HCT116 (cell line): Measurements from ENCODE around the gene TSPO. TPM values are rescaled to one million over a fixed set of nuclear protein-coding genes. Genes with fewer than 3 reads are reported as not detected.

ENCODE experiments used
- ATAC-seq: fragments of 200-7000 bp; cut with Tn5 transposase; 2 replicates; pipeline ENCODE4 v1.9.1; 2020; ENCODE audit warnings: mild to moderate bottlenecking, moderate library complexity
- BruUV-seq: library from RNA; stranded (reverse); fragments of 400-500 nt; replicated peaks from 2 replicates; lab custom pipeline; 2021; lab: Mats Ljungman, UMichigan
- CTCF ChIA-PET: fragments of 300-600 bp; sonication (Branson Sonifier 250); formaldehyde crosslinking; loops from one replicate; lab custom pipeline; 2021; ENCODE audit warnings: antibody characterized with exemption; lab: Charles Lee
- POLR2A ChIA-PET: fragments of 300-600, 350-600 bp; sonication (Branson Sonifier 250); formaldehyde crosslinking; loops from one replicate; lab custom pipeline; 2021; ENCODE audit warnings: antibody characterized with exemption; lab: Charles Lee
- RAD21 ChIA-PET, 2 experiments: fragments of 300-600 bp; sonication (Branson Sonifier 250); formaldehyde crosslinking; loops; one replicate each; lab custom pipeline; 2023; ENCODE audit warnings: low total read pairs in 2 of 2; ENCODE audit not compliant: uncharacterized antibody in 2 of 2, unreplicated experiment in 2 of 2, low non-redundant PET in 1 of 2; lab: Charles Lee
- DNase-seq: peaks from one replicate; pipeline ENCODE4 v3.0.0-alpha.2; 2010; ENCODE audit warnings: low read depth, low spot score
- H2AFZ ChIP-seq: fragments of 200-600 bp; shearing (Covaris generic), sonication (generic); 2 replicates; pipeline ENCODE4 v1.6.1; 2017; ENCODE audit warnings: low read depth, mixed run types, mixed read lengths, antibody characterized with exemption, low read length; ENCODE audit not compliant: poor library complexity, severe bottlenecking
- H3K27ac ChIP-seq: 2 replicates; pipeline ENCODE4 v1.5.1; 2012; ENCODE audit warnings: low read depth, low read length
- H3K27me3 ChIP-seq: fragments of 200-600 bp; sonication (generic); 2 replicates; pipeline ENCODE4 v1.6.1; 2016; ENCODE audit warnings: mixed run types, low read length, mixed read lengths; ENCODE audit not compliant: insufficient read depth
- H3K36me3 ChIP-seq, 2 experiments: fragments of 200-500 bp in 1 of 2; fragments of 200-600 bp in 1 of 2; sonication (Bioruptor generic) in 1 of 2; sonication (generic) in 1 of 2; 2 replicates each; pipeline versions ENCODE4 v1.5.1 to v1.6.1; 2014 to 2016; ENCODE audit warnings: low read length in 2 of 2, inconsistent platforms in 1 of 2, mixed read lengths in 1 of 2, mixed run types in 1 of 2; ENCODE audit not compliant: insufficient read depth in 2 of 2, control insufficient read depth in 1 of 2
- H3K4me1 ChIP-seq, 2 experiments: fragments of 200-600 bp in 1 of 2; sonication (generic) in 1 of 2; 2 replicates each; pipeline versions ENCODE4 v1.5.1 to v1.6.1; 2012 to 2017; ENCODE audit warnings: low read length in 2 of 2, inconsistent platforms in 1 of 2, mild to moderate bottlenecking in 1 of 2, mixed read lengths in 1 of 2, mixed run types in 1 of 2, moderate library complexity in 1 of 2; ENCODE audit not compliant: insufficient read depth in 2 of 2, control insufficient read depth in 1 of 2
- H3K4me2 ChIP-seq: fragments of 200-600 bp; sonication (generic); 2 replicates; pipeline ENCODE4 v1.6.1; 2017; ENCODE audit warnings: mixed run types, low read length, mixed read lengths
- H3K4me3 ChIP-seq, 2 experiments: fragments of 200-600 bp in 1 of 2; sonication (generic) in 1 of 2; replicated peaks in 1 of 2; 2 replicates each; pipeline ENCODE4 v1.5.1; 2011 to 2016; ENCODE audit warnings: low read length in 2 of 2, control low read depth in 1 of 2, low read depth in 1 of 2, mild to moderate bottlenecking in 1 of 2, mixed read lengths in 1 of 2, mixed run types in 1 of 2
- H3K79me2 ChIP-seq: fragments of 200-600 bp; sonication (generic); 2 replicates; pipeline ENCODE4 v1.6.1; 2017; ENCODE audit warnings: mild to moderate bottlenecking, mixed run types, low read length, moderate library complexity, mixed read lengths; ENCODE audit not compliant: insufficient read depth
- H3K9ac ChIP-seq: fragments of 200-600 bp; sonication (generic); 2 replicates; pipeline ENCODE4 v1.6.1; 2016; ENCODE audit warnings: low read length, mixed read lengths
- H3K9me2 ChIP-seq: fragments of 200-600 bp; sonication (generic), shearing (Covaris generic); 2 replicates; pipeline ENCODE4 v1.6.1; 2017; ENCODE audit warnings: mixed run types, mild to moderate bottlenecking, moderate library complexity; ENCODE audit not compliant: insufficient read depth
- H3K9me3 ChIP-seq, 2 experiments: fragments of 200-500 bp in 1 of 2; fragments of 200-600 bp in 1 of 2; sonication (Bioruptor generic) in 1 of 2; sonication (generic) in 1 of 2; 2 replicates each; pipeline ENCODE4 v1.6.1; 2014 to 2017; ENCODE audit warnings: low read length in 2 of 2, mixed read lengths in 2 of 2, inconsistent platforms in 1 of 2, low read depth in 1 of 2, mild to moderate bottlenecking in 1 of 2, mixed run types in 1 of 2, moderate library complexity in 1 of 2; ENCODE audit not compliant: control insufficient read depth in 1 of 2, insufficient read depth in 1 of 2
- H4K20me1 ChIP-seq: fragments of 200-600 bp; sonication (generic), shearing (Covaris generic); 2 replicates; pipeline ENCODE4 v1.6.1; 2017; ENCODE audit warnings: mixed run types, mild to moderate bottlenecking, moderate library complexity; ENCODE audit not compliant: insufficient read depth
- CBX3 ChIP-seq: IDR thresholded peaks from 2 replicates; pipeline ENCODE4 v1.6.1; 2012; ENCODE audit warnings: low read depth
- EZH2 ChIP-seq: fragments of 200-600 bp; sonication (generic); IDR thresholded peaks from 2 replicates; pipeline ENCODE4 v1.6.1; 2017; ENCODE audit warnings: antibody characterized with exemption, mixed run types
- EZH2phosphoT487 ChIP-seq: fragments of 200-600 bp; IDR thresholded peaks from 2 replicates; pipeline ENCODE4 v1.6.1; 2018; ENCODE audit warnings: antibody characterized with exemption, borderline replicate concordance
- SIN3A ChIP-seq: IDR thresholded peaks from 2 replicates; pipeline ENCODE4 v1.6.1; 2012; ENCODE audit warnings: low read depth
- YY1 ChIP-seq: IDR thresholded peaks from 2 replicates; pipeline ENCODE4 v1.6.1; 2011; ENCODE audit warnings: low read length, low read depth, moderate library complexity, mild to moderate bottlenecking; ENCODE audit not compliant: insufficient replicate concordance; ENCODE audit errors: extremely low read depth
- ZBTB33 ChIP-seq: IDR thresholded peaks from 2 replicates; pipeline ENCODE4 v1.6.1; 2011; ENCODE audit warnings: mild to moderate bottlenecking, low read length, moderate library complexity; ENCODE audit not compliant: insufficient replicate concordance; ENCODE audit errors: extremely low read depth
- ZFX ChIP-seq: fragments of 450-650 bp; IDR thresholded peaks from 2 replicates; pipeline ENCODE4 v1.6.1; 2017
- intact Hi-C: fragments of 100-400 bp; cut with micrococcal nuclease; formaldehyde crosslinking; loops from 2 replicates; pipeline ENCODE4 v1.10.0; 2022
- total RNA-seq: library from RNA; stranded (reverse); gene quantifications from one replicate; pipeline ENCODE4 v1.2.1, GENCODE V29; 2021; ENCODE audit not compliant: unreplicated experiment
- TF ChIP-seq, protein P1 (sequence below): IDR thresholded peaks from 2 replicates; pipeline ENCODE4 v1.6.1; 2012
- TF ChIP-seq, protein P2 (sequence below), 3 experiments: fragments of 200-600 bp in 1 of 3; sonication (generic) in 1 of 3; IDR thresholded peaks in 2 of 3; conservative IDR thresholded peaks in 1 of 3; 2 replicates each; pipeline ENCODE4 v1.5.1; 2012 to 2017; ENCODE audit warnings: low read depth in 2 of 3, low read length in 2 of 3, antibody characterized with exemption in 1 of 3, borderline replicate concordance in 1 of 3, control low read depth in 1 of 3, mild to moderate bottlenecking in 1 of 3, mixed read lengths in 1 of 3, mixed run types in 1 of 3, moderate library complexity in 1 of 3; ENCODE audit not compliant: insufficient read depth in 1 of 3
- TF ChIP-seq, protein P3 (sequence below): IDR thresholded peaks from 2 replicates; pipeline ENCODE4 v1.6.1; 2012; ENCODE audit warnings: low read depth

The TSPO gene
- total RNA-seq, 1 experiment from 2014 or later: 192 TPM

DNA sequence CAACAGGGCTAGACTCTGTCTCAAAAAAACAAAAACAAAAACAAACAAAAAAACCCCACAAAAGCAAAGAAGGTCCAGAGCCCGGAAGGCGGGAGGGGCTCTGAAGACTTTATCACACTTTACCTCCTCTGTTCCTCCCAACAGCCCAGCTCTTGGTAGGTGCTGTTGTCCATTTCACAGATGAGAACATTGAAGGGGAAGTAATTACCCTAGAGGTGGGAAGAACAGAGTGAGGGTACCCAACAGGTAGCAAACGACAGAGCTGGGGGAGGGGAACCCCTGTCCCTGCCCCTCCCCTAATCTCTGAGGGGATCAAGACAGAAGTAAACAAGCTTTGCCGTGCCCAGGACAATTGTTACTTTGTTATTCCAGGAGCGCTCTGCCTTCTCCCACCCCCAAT, 41.8 kb upstream of the TSPO start:
- Histone ChIP-seq H3K27ac (no peak overlapping the region), H3K27me3 (no peaks in the 10 kb centered on the region), H3K36me3 (no peaks in the 10 kb centered on the region), H3K9me2 (no peaks in the 10 kb centered on the region), H3K4me1 (peaks cover 11 to 25% of the 10 kb centered on the region in 2 experiments), H2AFZ (no peak overlapping the region), H4K20me1 (no peaks in the 10 kb centered on the region), H3K9me3 (no peaks in the 10 kb centered on the region), H3K4me3 (no peak overlapping the region), H3K9ac (no peak overlapping the region), H3K4me2 (no peak overlapping the region), H3K79me2 (peaks cover 24% of the 10 kb centered on the region; the same call in 1 of the 2 replicates)
- no peak for DNase-seq
- TF ChIP-seq, protein P1, sequence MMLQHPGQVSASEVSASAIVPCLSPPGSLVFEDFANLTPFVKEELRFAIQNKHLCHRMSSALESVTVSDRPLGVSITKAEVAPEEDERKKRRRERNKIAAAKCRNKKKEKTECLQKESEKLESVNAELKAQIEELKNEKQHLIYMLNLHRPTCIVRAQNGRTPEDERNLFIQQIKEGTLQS: no peak
- TF ChIP-seq, protein P2, sequence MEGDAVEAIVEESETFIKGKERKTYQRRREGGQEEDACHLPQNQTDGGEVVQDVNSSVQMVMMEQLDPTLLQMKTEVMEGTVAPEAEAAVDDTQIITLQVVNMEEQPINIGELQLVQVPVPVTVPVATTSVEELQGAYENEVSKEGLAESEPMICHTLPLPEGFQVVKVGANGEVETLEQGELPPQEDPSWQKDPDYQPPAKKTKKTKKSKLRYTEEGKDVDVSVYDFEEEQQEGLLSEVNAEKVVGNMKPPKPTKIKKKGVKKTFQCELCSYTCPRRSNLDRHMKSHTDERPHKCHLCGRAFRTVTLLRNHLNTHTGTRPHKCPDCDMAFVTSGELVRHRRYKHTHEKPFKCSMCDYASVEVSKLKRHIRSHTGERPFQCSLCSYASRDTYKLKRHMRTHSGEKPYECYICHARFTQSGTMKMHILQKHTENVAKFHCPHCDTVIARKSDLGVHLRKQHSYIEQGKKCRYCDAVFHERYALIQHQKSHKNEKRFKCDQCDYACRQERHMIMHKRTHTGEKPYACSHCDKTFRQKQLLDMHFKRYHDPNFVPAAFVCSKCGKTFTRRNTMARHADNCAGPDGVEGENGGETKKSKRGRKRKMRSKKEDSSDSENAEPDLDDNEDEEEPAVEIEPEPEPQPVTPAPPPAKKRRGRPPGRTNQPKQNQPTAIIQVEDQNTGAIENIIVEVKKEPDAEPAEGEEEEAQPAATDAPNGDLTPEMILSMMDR (IDR thresholded peaks at IDR 0.05 in 2 of 3, conservative IDR thresholded peaks at IDR 0.05 in 1 of 3; ENCODE audit: borderline replicate concordance in 1 of 3, insufficient read depth in 1 of 3, low read depth in 2 of 3, low read length in 2 of 3): no peak
- no peak for TF ChIP-seq ZBTB33
- TF ChIP-seq CBX3: no peak
- no peak for TF ChIP-seq SIN3A
- no peak for TF ChIP-seq ZFX
- TF ChIP-seq YY1: no peak
- TF ChIP-seq, protein P3, sequence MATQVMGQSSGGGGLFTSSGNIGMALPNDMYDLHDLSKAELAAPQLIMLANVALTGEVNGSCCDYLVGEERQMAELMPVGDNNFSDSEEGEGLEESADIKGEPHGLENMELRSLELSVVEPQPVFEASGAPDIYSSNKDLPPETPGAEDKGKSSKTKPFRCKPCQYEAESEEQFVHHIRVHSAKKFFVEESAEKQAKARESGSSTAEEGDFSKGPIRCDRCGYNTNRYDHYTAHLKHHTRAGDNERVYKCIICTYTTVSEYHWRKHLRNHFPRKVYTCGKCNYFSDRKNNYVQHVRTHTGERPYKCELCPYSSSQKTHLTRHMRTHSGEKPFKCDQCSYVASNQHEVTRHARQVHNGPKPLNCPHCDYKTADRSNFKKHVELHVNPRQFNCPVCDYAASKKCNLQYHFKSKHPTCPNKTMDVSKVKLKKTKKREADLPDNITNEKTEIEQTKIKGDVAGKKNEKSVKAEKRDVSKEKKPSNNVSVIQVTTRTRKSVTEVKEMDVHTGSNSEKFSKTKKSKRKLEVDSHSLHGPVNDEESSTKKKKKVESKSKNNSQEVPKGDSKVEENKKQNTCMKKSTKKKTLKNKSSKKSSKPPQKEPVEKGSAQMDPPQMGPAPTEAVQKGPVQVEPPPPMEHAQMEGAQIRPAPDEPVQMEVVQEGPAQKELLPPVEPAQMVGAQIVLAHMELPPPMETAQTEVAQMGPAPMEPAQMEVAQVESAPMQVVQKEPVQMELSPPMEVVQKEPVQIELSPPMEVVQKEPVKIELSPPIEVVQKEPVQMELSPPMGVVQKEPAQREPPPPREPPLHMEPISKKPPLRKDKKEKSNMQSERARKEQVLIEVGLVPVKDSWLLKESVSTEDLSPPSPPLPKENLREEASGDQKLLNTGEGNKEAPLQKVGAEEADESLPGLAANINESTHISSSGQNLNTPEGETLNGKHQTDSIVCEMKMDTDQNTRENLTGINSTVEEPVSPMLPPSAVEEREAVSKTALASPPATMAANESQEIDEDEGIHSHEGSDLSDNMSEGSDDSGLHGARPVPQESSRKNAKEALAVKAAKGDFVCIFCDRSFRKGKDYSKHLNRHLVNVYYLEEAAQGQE: no peak
- TF ChIP-seq EZH2phosphoT487: no peak
- TF ChIP-seq EZH2: no peak
- POLR2A ChIA-PET: interaction anchor here (5.4 kb wide), 1 partner anchor 17 kb away, joined by 28 read pairs; no protein-coding TSS in a partner anchor
- ATAC-seq: no peak
- CTCF ChIA-PET: no interaction called here
- intact Hi-C loops: no loop called here
- RAD21 ChIA-PET: interaction anchor here in 1 of 2 experiments (0.6 kb wide), 1 partner anchor 17 kb away, joined by 3 read pairs; no protein-coding TSS in a partner anchor
- BruUV-seq: no TSS peak
